K562 (cell line): Measurements from ENCODE around the gene TMF1. TPM values are rescaled to one million over a fixed set of nuclear protein-coding genes. Genes with fewer than 3 reads are reported as not detected.

Experiments
- CBX5 ChIP-seq: IDR thresholded peaks from 2 replicates; pipeline ENCODE4 v1.6.1; 2014; ENCODE audit warnings: low read depth, borderline replicate concordance
- CREBBP ChIP-seq: IDR thresholded peaks from one replicate; pipeline ENCODE4 v1.6.1; 2012; ENCODE audit warnings: low read depth, mild to moderate bottlenecking, control low read depth, inconsistent platforms, low read length
- HDAC8 ChIP-seq: fragments of 450-650 bp; IDR thresholded peaks from 2 replicates; pipeline ENCODE4 v1.6.1; 2016; ENCODE audit warnings: mild to moderate bottlenecking, missing genetic modification characterization, moderate library complexity, missing compliant biosample characterization
- KDM2B ChIP-seq: fragments of 250-450 bp; sonication (Bioruptor Pico); IDR thresholded peaks from 2 replicates; pipeline ENCODE4 v1.8.0; 2021; ENCODE audit warnings: mild to moderate bottlenecking, moderate library complexity
- MEIS2 ChIP-seq: fragments of 450-650 bp; IDR thresholded peaks from 2 replicates; pipeline ENCODE4 v1.6.1; 2014; ENCODE audit warnings: mild to moderate bottlenecking; ENCODE audit not compliant: partially characterized antibody
- NEUROD1 ChIP-seq: fragments of 150-350 bp; IDR thresholded peaks from 2 replicates; pipeline ENCODE4 v1.6.1; 2014; ENCODE audit warnings: borderline replicate concordance, low read length, low read depth; ENCODE audit not compliant: partially characterized antibody
- RAD51 ChIP-seq: fragments of 450-650 bp; IDR thresholded peaks from 2 replicates; pipeline ENCODE4 v1.7.1; 2016; ENCODE audit warnings: low read depth, mild to moderate bottlenecking, borderline replicate concordance
- SAP30 ChIP-seq: fragments of 200-600 bp; sonication (generic); IDR thresholded peaks from 2 replicates; pipeline ENCODE4 v1.6.1; 2012; ENCODE audit warnings: borderline replicate concordance, low read depth, mild to moderate bottlenecking, moderate library complexity, low read length, control low read depth, inconsistent platforms; ENCODE audit not compliant: insufficient read depth, poor library complexity, severe bottlenecking
- SMAD3 ChIP-seq: fragments of 450-650 bp; formaldehyde crosslinking; conservative IDR thresholded peaks from 2 replicates; pipeline ENCODE4 v1.4.0; 2020; ENCODE audit warnings: mild to moderate bottlenecking
- SOX6 ChIP-seq: fragments of 450-650 bp; IDR thresholded peaks from 2 replicates; pipeline ENCODE4 v1.6.1; 2014; ENCODE audit warnings: mild to moderate bottlenecking
- SP2 ChIP-seq: IDR thresholded peaks from 2 replicates; pipeline ENCODE4 v1.6.1; 2011; ENCODE audit warnings: mild to moderate bottlenecking, low read depth, low read length, moderate library complexity; ENCODE audit not compliant: poor library complexity, severe bottlenecking; ENCODE audit errors: extremely low read depth
- SRSF1 ChIP-seq: fragments of 200-400 bp; formaldehyde crosslinking; IDR thresholded peaks from 2 replicates; pipeline ENCODE4 v1.6.1; 2017; ENCODE audit warnings: mild to moderate bottlenecking, low read depth, low read length, moderate library complexity
- TCFL5 ChIP-seq: fragments of 250-450 bp; sonication (Bioruptor Pico); conservative IDR thresholded peaks from 2 replicates; pipeline ENCODE4 v1.6.1; 2021; ENCODE audit warnings: mild to moderate bottlenecking, moderate library complexity, matching md5 sums
- XRCC3 ChIP-seq: fragments of 450-650 bp; IDR thresholded peaks from 2 replicates; pipeline ENCODE4 v1.6.1; 2017; ENCODE audit warnings: mild to moderate bottlenecking, moderate library complexity
- ZNF324 ChIP-seq: fragments of 250-450 bp; sonication (Bioruptor Pico); IDR thresholded peaks from 2 replicates; pipeline ENCODE4 v1.4.0; 2020; ENCODE audit warnings: mild to moderate bottlenecking
- ZNF561 ChIP-seq: fragments of 450-650 bp; formaldehyde crosslinking; conservative IDR thresholded peaks from 2 replicates; pipeline ENCODE4 v1.4.0; 2020; ENCODE audit warnings: mild to moderate bottlenecking, moderate library complexity
- polyA plus RNA-seq, 8 experiments: library from polyadenylated mRNA; depleted of rRNA in 4 of 8; stranded (reverse) in 5 of 8; unstranded in 3 of 8; fragments of >200 nt; fragmentation: Nextera tagmentation in 2 of 8; fragmentation: Illumina TruSeq in 1 of 8; extraction: Ambion mirVana in 2 of 8; extraction: Trizol in 1 of 8; gene quantifications; 2 replicates each; pipeline versions ENCODE4 v1.2.1 to v1.2.3, GENCODE V29; 2011 to 2014; ENCODE audit warnings: inconsistent platforms in 1 of 8, missing spikeins in 1 of 8
- total RNA-seq, 7 experiments: library from RNA; depleted of rRNA in 6 of 7; stranded (reverse); fragments of >200 nt in 6 of 7; fragmentation: Illumina TruSeq in 2 of 7; extraction: Trizol in 2 of 7; gene quantifications; 2 replicates each; pipeline versions ENCODE4 v1.2.1 to v1.2.3, GENCODE V29; 2011 to 2021; ENCODE audit warnings: low replicate concordance in 1 of 7
- TF ChIP-seq, protein P1 (sequence below): fragments of 450-650 bp; formaldehyde crosslinking; IDR thresholded peaks from 2 replicates; pipeline ENCODE4 v1.4.0; 2022; ENCODE audit warnings: mild to moderate bottlenecking, moderate library complexity
- TF ChIP-seq, protein P2 (sequence below): fragments of 250-450 bp; sonication (Bioruptor Pico); IDR thresholded peaks from 2 replicates; pipeline ENCODE4 v1.8.0; 2021; ENCODE audit warnings: moderate library complexity, mild to moderate bottlenecking, inconsistent platforms
- TF ChIP-seq, protein P3 (sequence below), 2 experiments: fragments of 150-350 bp in 1 of 2; IDR thresholded peaks; 2 replicates each; pipeline ENCODE4 v1.6.1; 2012 to 2016; ENCODE audit warnings: low read depth in 2 of 2, low read length in 2 of 2, mild to moderate bottlenecking in 1 of 2, moderate library complexity in 1 of 2
- TF ChIP-seq, protein P4 (sequence below), 2 experiments: fragments of 450-650 bp in 1 of 2; sonication (generic) in 1 of 2; formaldehyde crosslinking in 1 of 2; IDR thresholded peaks in 1 of 2; conservative IDR thresholded peaks in 1 of 2; 2 replicates each; pipeline versions ENCODE4 v1.6.1 to v1.8.1; 2016 to 2023; ENCODE audit warnings: mild to moderate bottlenecking in 2 of 2, moderate library complexity in 2 of 2, inconsistent platforms in 1 of 2, missing genetic modification reagents in 1 of 2

Gene TMF1
- total and polyA plus RNA-seq, 9 of the 15 experiments (the other 6 are each of a cell fraction or from before 2014, with no cell fraction given), result 3.1 to 13.9 (median 10.3) TPM

DNA sequence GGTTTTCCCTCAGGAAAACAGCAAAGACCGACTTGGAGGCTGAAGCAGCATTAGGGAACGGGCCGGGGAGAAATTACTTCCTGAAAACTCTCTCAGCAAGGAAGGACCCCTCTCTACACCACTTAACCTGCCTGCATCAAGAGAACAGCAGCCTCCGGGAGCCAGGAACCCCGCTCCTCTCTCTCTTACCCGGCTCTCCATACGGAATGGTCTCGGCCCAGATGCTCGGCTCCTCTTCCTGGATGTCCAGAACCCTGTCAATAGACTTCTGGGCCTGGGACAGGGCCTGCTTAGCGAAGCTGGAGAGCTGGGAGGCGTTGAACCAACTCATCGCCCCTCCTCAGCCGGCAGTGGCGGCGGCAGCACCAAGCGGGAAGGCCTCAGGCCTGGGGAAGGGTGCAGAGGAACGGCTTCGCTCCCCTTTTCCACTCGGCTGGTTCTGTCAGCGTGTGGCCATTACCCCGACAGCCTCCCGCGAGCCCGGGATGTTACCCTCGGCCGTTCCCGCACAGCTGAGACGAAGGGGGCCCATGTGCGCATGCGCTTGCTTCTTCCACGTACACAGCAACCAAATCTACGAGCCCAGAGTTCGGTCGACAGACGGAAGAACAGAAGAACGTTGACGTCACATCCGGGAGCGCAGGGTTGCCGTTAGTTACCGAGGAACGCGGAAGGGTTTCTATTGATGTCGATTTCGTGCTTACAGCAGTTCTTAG lies at the start of gene TMF1 (continued):
- TF ChIP-seq SMAD3, result no peak
- no peak for TF ChIP-seq SOX6
- no peak for TF ChIP-seq SRSF1
- peak; percentile 74 for TF ChIP-seq MEIS2
- peak; percentile 37 for TF ChIP-seq SAP30
- no peak for TF ChIP-seq ZNF324 (CRISPR knock-in tag)
- TF ChIP-seq KDM2B, result no peak
- no peak for TF ChIP-seq XRCC3
- TF ChIP-seq, protein P1, sequence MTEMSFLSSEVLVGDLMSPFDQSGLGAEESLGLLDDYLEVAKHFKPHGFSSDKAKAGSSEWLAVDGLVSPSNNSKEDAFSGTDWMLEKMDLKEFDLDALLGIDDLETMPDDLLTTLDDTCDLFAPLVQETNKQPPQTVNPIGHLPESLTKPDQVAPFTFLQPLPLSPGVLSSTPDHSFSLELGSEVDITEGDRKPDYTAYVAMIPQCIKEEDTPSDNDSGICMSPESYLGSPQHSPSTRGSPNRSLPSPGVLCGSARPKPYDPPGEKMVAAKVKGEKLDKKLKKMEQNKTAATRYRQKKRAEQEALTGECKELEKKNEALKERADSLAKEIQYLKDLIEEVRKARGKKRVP (CRISPR knock-in tag), result no peak
- no peak for TF ChIP-seq ZNF561 (CRISPR knock-in tag)
- TF ChIP-seq CREBBP, result no peak
- no peak for TF ChIP-seq CBX5
- TF ChIP-seq, protein P2, sequence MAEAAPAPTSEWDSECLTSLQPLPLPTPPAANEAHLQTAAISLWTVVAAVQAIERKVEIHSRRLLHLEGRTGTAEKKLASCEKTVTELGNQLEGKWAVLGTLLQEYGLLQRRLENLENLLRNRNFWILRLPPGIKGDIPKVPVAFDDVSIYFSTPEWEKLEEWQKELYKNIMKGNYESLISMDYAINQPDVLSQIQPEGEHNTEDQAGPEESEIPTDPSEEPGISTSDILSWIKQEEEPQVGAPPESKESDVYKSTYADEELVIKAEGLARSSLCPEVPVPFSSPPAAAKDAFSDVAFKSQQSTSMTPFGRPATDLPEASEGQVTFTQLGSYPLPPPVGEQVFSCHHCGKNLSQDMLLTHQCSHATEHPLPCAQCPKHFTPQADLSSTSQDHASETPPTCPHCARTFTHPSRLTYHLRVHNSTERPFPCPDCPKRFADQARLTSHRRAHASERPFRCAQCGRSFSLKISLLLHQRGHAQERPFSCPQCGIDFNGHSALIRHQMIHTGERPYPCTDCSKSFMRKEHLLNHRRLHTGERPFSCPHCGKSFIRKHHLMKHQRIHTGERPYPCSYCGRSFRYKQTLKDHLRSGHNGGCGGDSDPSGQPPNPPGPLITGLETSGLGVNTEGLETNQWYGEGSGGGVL (CRISPR knock-in tag), result no peak
- no peak for TF ChIP-seq NEUROD1
- TF ChIP-seq, protein P3, sequence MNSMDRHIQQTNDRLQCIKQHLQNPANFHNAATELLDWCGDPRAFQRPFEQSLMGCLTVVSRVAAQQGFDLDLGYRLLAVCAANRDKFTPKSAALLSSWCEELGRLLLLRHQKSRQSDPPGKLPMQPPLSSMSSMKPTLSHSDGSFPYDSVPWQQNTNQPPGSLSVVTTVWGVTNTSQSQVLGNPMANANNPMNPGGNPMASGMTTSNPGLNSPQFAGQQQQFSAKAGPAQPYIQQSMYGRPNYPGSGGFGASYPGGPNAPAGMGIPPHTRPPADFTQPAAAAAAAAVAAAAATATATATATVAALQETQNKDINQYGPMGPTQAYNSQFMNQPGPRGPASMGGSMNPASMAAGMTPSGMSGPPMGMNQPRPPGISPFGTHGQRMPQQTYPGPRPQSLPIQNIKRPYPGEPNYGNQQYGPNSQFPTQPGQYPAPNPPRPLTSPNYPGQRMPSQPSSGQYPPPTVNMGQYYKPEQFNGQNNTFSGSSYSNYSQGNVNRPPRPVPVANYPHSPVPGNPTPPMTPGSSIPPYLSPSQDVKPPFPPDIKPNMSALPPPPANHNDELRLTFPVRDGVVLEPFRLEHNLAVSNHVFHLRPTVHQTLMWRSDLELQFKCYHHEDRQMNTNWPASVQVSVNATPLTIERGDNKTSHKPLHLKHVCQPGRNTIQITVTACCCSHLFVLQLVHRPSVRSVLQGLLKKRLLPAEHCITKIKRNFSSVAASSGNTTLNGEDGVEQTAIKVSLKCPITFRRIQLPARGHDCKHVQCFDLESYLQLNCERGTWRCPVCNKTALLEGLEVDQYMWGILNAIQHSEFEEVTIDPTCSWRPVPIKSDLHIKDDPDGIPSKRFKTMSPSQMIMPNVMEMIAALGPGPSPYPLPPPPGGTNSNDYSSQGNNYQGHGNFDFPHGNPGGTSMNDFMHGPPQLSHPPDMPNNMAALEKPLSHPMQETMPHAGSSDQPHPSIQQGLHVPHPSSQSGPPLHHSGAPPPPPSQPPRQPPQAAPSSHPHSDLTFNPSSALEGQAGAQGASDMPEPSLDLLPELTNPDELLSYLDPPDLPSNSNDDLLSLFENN (IDR thresholded peaks at IDR 0.05; ENCODE audit: low read depth in 2 of 2, low read length in 2 of 2), result no peak
- TF ChIP-seq, protein P4, sequence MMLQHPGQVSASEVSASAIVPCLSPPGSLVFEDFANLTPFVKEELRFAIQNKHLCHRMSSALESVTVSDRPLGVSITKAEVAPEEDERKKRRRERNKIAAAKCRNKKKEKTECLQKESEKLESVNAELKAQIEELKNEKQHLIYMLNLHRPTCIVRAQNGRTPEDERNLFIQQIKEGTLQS (IDR thresholded peaks at IDR 0.05), result peak; percentile 55; the same call in 1 of the 2 replicates
- TF ChIP-seq, protein P4 (CRISPR knock-in tag; conservative IDR thresholded peaks at IDR 0.05), result no peak
- TF ChIP-seq SP2, result no peak
- TF ChIP-seq TCFL5 (CRISPR knock-in tag), result no peak
- no peak for TF ChIP-seq HDAC8 (tag)
- no peak for TF ChIP-seq RAD51
